Measurements from ENCODE around the gene NAGLU.

GRCh38 chr17:42586514-42587230 is 50.6 kb downstream of the NAGLU start:
- TF ChIP-seq POLR2AphosphoS5 (IDR thresholded peaks at IDR 0.05; ENCODE audit: low read depth, low read length) (no peak), TAF1 (IDR thresholded peaks at IDR 0.05; ENCODE audit: borderline replicate concordance, insufficient read depth, low read length) (no peak), FOXP2 (optimal IDR thresholded peaks at IDR 0.05; ENCODE audit: borderline replicate concordance, extremely low read depth, extremely low read length, insufficient read depth) (no peak), SIN3A (IDR thresholded peaks at IDR 0.05; ENCODE audit: borderline replicate concordance, insufficient read depth, low read length) (no peak)

Measured in PFSK-1 (cell line).